Neural cell (in vitro differentiated cells): ENCODE measurements around the gene CLCNKA.
A peak's percentile ranks its signal among the peaks of the same experiment; 100 is the strongest.

ENCODE experiments used
- CTCF ChIP-seq: fragments of 450-650 bp; IDR thresholded peaks from 2 replicates; pipeline ENCODE4 v1.5.1; 2014; ENCODE audit warnings: antibody characterized with exemption, mild to moderate bottlenecking, moderate library complexity; ENCODE audit not compliant: poor library complexity, severe bottlenecking
- EP300 ChIP-seq: fragments of 450-650 bp; conservative IDR thresholded peaks from 2 replicates; pipeline ENCODE4 v1.6.1; 2014; ENCODE audit warnings: antibody characterized with exemption, mild to moderate bottlenecking, moderate library complexity; ENCODE audit not compliant: poor library complexity, severe bottlenecking
- EZH2 ChIP-seq: fragments of 200-600, 300-800 bp; shearing (Covaris generic), sonication (generic); IDR thresholded peaks from 2 replicates; pipeline ENCODE4 v1.6.1; 2014; ENCODE audit warnings: antibody characterized with exemption, low read length, borderline replicate concordance, mild to moderate bottlenecking; ENCODE audit not compliant: insufficient read depth, poor library complexity, severe bottlenecking
- MXI1 ChIP-seq: fragments of 450-650 bp; conservative IDR thresholded peaks from 2 replicates; pipeline ENCODE4 v1.6.1; 2014; ENCODE audit warnings: antibody characterized with exemption, mild to moderate bottlenecking; ENCODE audit not compliant: poor library complexity, severe bottlenecking
- POLR2AphosphoS5 ChIP-seq: IDR thresholded peaks from 2 replicates; pipeline ENCODE4 v1.6.1; 2012
- REST ChIP-seq: IDR thresholded peaks from 2 replicates; pipeline ENCODE4 v1.6.1; 2012; ENCODE audit warnings: borderline replicate concordance
- SMC3 ChIP-seq: fragments of 450-650 bp; conservative IDR thresholded peaks from 2 replicates; pipeline ENCODE4 v1.6.1; 2014; ENCODE audit warnings: antibody characterized with exemption, mild to moderate bottlenecking, moderate library complexity; ENCODE audit not compliant: poor library complexity

GRCh38 chr1:16055613-16056520, 34.0 kb downstream of the CLCNKA start:
- TF ChIP-seq CTCF (peak; percentile 96), REST (no peak), EP300 (no peak), SMC3 (peak; percentile 88), POLR2AphosphoS5 (no peak), EZH2 (no peak), MXI1 (no peak)
